ENCODE results near the gene TMEM54. TPM values are rescaled to one million over a fixed set of nuclear protein-coding genes. Genes with fewer than 3 reads are reported as not detected.

Gene TMEM54
- total and polyA plus RNA-seq, 2 donors (not counting 1 experiment from before 2014, with no cell fraction given) = 0.13 TPM; not detected in 1

DNA sequence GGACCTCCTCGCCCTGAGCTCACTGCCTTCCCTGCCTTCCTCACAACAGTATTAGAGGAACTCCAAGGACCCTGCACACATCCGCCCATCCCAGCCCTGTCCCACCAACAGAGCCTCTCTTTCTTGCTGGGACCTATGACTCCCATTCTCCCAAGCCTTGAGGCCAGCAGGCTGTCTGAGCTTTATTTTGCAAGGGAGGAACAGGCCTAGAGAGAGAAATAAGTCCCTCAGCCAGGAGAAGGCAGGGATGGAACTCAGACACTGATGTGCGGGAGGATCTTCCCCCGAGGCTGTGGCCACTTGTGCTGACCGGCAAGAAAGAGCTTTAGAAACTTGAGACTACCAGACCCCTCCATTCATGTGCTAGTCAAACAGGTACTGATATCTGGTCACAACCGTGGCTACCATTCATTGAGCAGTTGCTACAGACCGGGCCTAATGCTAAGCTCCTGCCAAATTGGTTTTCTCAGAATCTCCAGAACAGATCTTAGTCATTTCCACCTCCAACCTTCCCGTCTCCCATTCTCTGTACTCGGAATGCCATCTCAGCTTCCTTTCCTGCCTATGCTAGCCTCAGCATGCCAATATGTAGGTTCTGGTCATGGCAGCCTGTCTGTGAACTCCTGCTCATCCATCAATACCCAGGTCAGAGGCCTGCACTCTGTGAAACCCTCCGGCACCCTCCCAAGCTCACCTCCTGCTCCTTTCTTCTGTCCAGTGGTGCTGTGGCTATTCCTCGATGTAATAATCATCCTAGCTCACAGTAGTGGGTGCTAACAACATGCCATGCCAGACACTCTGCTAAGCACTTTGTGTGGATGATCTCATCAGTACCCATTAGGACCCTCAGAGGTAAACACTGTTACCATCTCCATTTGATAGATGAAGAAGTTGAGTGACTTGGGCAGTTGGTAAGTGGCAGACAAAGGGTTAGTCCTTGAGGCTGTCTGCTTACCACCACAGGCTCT, 3.8 kb downstream of the TMEM54 start:
- H3K4me3 ChIP-seq (ENCODE audit: control extremely low read depth in 1 of 5, extremely low read depth in 1 of 5, insufficient read depth in 1 of 5, low read depth in 2 of 5, low read length in 4 of 5) = no peak overlapping the region
- H3K27ac Mint-ChIP-seq = no peak overlapping the region
- ATAC-seq (ENCODE audit: low read depth) (no peak), DNase-seq (no peak)
- peaks cover 23 to 26% of the 10 kb centered on the region in 2 donors for H3K4me1 ChIP-seq (ENCODE audit: control insufficient read depth in 2 of 2, insufficient read depth in 2 of 2, low read length in 2 of 2)
- no peak overlapping the region for H3K9ac ChIP-seq (ENCODE audit: low read length)
- ChIA-PET CTCF (interaction anchor here (1.3 to 2.0 kb wide), 2 partner anchors 26 to 191 kb away, joined by 4 to 6 read pairs; no protein-coding TSS in a partner anchor), POLR2A (no interaction called here)
- H3K9me3 Mint-ChIP-seq (ENCODE audit: insufficient read depth) = no peaks in the 10 kb centered on the region
- peaks cover 22% of the 10 kb centered on the region for H3K4me1 Mint-ChIP-seq
- H2AFZ ChIP-seq (ENCODE audit: insufficient read depth, low read depth, low read length, poor library complexity, severe bottlenecking) = no peak overlapping the region
- intact Hi-C loops (cut with micrococcal nuclease) = no loop called here
- H3K27ac ChIP-seq (ENCODE audit: low read length in 2 of 2) = no peak overlapping the region
- H3K27me3 Mint-ChIP-seq = peaks cover 47% of the 10 kb centered on the region
- no peaks in the 10 kb centered on the region for H3K79me2 ChIP-seq (ENCODE audit: control insufficient read depth, insufficient read depth, low read length)
- peaks cover 0 to 20% (median 0%) of the 10 kb centered on the region in 3 donors for H3K9me3 ChIP-seq (ENCODE audit: control extremely low read depth in 1 of 3, control insufficient read depth in 2 of 3, insufficient read depth in 1 of 3, low read length in 2 of 3)
- H3K27me3 ChIP-seq (replicated peaks in 1 of 4; ENCODE audit: control extremely low read depth in 1 of 4, control insufficient read depth in 3 of 4, insufficient read depth in 4 of 4, low read length in 3 of 4) = peaks cover 0 to 65% (median 24%) of the 10 kb centered on the region in 4 experiments
- no peaks in the 10 kb centered on the region for H4K20me1 ChIP-seq (ENCODE audit: control insufficient read depth, insufficient read depth, low read length, poor library complexity, severe bottlenecking)
- 91% methylated on average over 11 of the region's 11 CpGs for WGBS (ENCODE audit: insufficient coverage)
- no peaks in the 10 kb centered on the region for H3K36me3 ChIP-seq (replicated peaks in 1 of 2; ENCODE audit: control extremely low read depth in 1 of 2, control insufficient read depth in 1 of 2, extremely low read depth in 1 of 2, insufficient read depth in 2 of 2, low read length in 1 of 2)
- H3K4me3 Mint-ChIP-seq = no peak overlapping the region
- TF ChIP-seq EZH2 (IDR thresholded peaks at IDR 0.05; ENCODE audit: borderline replicate concordance, insufficient read depth, low read depth, low read length, poor library complexity, severe bottlenecking) = no peak
- TF ChIP-seq, protein P1, sequence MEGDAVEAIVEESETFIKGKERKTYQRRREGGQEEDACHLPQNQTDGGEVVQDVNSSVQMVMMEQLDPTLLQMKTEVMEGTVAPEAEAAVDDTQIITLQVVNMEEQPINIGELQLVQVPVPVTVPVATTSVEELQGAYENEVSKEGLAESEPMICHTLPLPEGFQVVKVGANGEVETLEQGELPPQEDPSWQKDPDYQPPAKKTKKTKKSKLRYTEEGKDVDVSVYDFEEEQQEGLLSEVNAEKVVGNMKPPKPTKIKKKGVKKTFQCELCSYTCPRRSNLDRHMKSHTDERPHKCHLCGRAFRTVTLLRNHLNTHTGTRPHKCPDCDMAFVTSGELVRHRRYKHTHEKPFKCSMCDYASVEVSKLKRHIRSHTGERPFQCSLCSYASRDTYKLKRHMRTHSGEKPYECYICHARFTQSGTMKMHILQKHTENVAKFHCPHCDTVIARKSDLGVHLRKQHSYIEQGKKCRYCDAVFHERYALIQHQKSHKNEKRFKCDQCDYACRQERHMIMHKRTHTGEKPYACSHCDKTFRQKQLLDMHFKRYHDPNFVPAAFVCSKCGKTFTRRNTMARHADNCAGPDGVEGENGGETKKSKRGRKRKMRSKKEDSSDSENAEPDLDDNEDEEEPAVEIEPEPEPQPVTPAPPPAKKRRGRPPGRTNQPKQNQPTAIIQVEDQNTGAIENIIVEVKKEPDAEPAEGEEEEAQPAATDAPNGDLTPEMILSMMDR (IDR thresholded peaks at IDR 0.05) = no peak
- no peak overlapping the region for H3K4me2 ChIP-seq (replicated peaks; ENCODE audit: low read depth, low read length, poor library complexity, severe bottlenecking)

DNA sequence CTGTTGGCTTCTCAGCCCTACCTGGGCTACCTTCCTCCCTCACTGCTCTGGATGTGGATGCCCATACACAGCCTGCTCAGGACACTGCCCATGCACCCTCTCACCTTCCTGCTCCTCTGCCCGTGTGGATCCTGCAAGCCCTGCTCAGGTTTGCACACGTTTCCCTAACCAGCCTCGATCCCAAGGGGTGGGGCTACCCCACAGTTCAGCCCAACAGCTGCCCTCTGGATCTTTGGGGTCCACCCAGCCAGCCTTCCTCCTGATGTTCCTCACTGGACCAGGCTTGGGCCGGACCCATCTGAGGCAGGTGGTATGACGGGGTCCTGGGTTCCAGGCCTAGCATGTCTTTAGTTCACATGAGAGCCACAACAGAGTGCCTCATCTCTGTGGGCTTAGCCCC, 4.7 kb downstream of the TMEM54 start:
- no peak overlapping the region for H2AFZ ChIP-seq (ENCODE audit: insufficient read depth, low read depth, low read length, poor library complexity, severe bottlenecking)
- peaks cover 22 to 31% of the 10 kb centered on the region in 2 donors for H3K4me1 ChIP-seq (ENCODE audit: control insufficient read depth in 2 of 2, insufficient read depth in 2 of 2, low read length in 2 of 2)
- no peaks in the 10 kb centered on the region for H4K20me1 ChIP-seq (ENCODE audit: control insufficient read depth, insufficient read depth, low read length, poor library complexity, severe bottlenecking)
- CTCF ChIA-PET = interaction anchor here (1.3 kb wide), 1 partner anchor 192 kb away, joined by 4 read pairs; no protein-coding TSS in a partner anchor
- no peak for TF ChIP-seq EZH2 (IDR thresholded peaks at IDR 0.05; ENCODE audit: borderline replicate concordance, insufficient read depth, low read depth, low read length, poor library complexity, severe bottlenecking)
- TF ChIP-seq, protein P1 (IDR thresholded peaks at IDR 0.05) = no peak
- no peak overlapping the region for H3K27ac ChIP-seq (ENCODE audit: low read length in 2 of 2)
- H3K4me2 ChIP-seq (replicated peaks; ENCODE audit: low read depth, low read length, poor library complexity, severe bottlenecking) = no peak overlapping the region
- no peak overlapping the region for H3K4me3 ChIP-seq (ENCODE audit: control extremely low read depth in 1 of 5, extremely low read depth in 1 of 5, insufficient read depth in 1 of 5, low read depth in 2 of 5, low read length in 4 of 5)
- H3K4me3 Mint-ChIP-seq = no peak overlapping the region
- WGBS (ENCODE audit: insufficient coverage) = 87% methylated on average over 5 of the region's 5 CpGs
- H3K9me3 Mint-ChIP-seq (ENCODE audit: insufficient read depth) = no peaks in the 10 kb centered on the region
- H3K36me3 ChIP-seq (replicated peaks in 1 of 2; ENCODE audit: control extremely low read depth in 1 of 2, control insufficient read depth in 1 of 2, extremely low read depth in 1 of 2, insufficient read depth in 2 of 2, low read length in 1 of 2) = no peaks in the 10 kb centered on the region
- no peak overlapping the region for H3K27ac Mint-ChIP-seq
- peaks cover 49% of the 10 kb centered on the region for H3K27me3 Mint-ChIP-seq
- POLR2A ChIA-PET = no interaction called here
- peaks cover 0 to 64% (median 30%) of the 10 kb centered on the region in 4 experiments for H3K27me3 ChIP-seq (replicated peaks in 1 of 4; ENCODE audit: control extremely low read depth in 1 of 4, control insufficient read depth in 3 of 4, insufficient read depth in 4 of 4, low read length in 3 of 4)
- peaks cover 20% of the 10 kb centered on the region for H3K4me1 Mint-ChIP-seq
- H3K79me2 ChIP-seq (ENCODE audit: control insufficient read depth, insufficient read depth, low read length) = no peaks in the 10 kb centered on the region
- ATAC-seq (ENCODE audit: low read depth) (no peak), DNase-seq (no peak)
- H3K9ac ChIP-seq (ENCODE audit: low read length) = no peak overlapping the region
- peaks cover 0 to 20% (median 0%) of the 10 kb centered on the region in 3 donors for H3K9me3 ChIP-seq (ENCODE audit: control extremely low read depth in 1 of 3, control insufficient read depth in 2 of 3, insufficient read depth in 1 of 3, low read length in 2 of 3)
- intact Hi-C loops (cut with micrococcal nuclease) = no loop called here
